SU-DHL-6 (cell line): ENCODE results near the gene PRR3.

Experiments used
- H2AFZ ChIP-seq: fragments of 200-600 bp; sonication (generic); 2 replicates; pipeline ENCODE4 v1.6.1; 2014; ENCODE audit warnings: low read depth, mild to moderate bottlenecking, moderate library complexity, mixed read lengths, antibody characterized with exemption, low read length; ENCODE audit not compliant: severe bottlenecking
- H3F3A ChIP-seq: fragments of 200-600 bp; shearing (Covaris generic); 2 replicates; pipeline ENCODE4 v1.6.0; 2016; ENCODE audit warnings: antibody characterized with exemption, mild to moderate bottlenecking; ENCODE audit not compliant: insufficient read depth
- H3K27ac ChIP-seq: fragments of 200-600 bp; sonication (generic); 2 replicates; pipeline ENCODE4 v1.5.1; 2016; ENCODE audit warnings: low read depth, mild to moderate bottlenecking, low read length, moderate library complexity, mixed read lengths
- H3K27me3 ChIP-seq: fragments of 200-600 bp; sonication (generic), shearing (Covaris generic); 2 replicates; pipeline ENCODE4 v1.6.0; 2014; ENCODE audit warnings: mild to moderate bottlenecking, low read length
- H3K36me3 ChIP-seq: fragments of 200-600 bp; sonication (generic); 2 replicates; pipeline ENCODE4 v1.6.1; 2014; ENCODE audit warnings: mild to moderate bottlenecking, low read length, mixed read lengths
- H3K4me2 ChIP-seq: fragments of 300-600, 200-600 bp; shearing (Covaris generic), sonication (generic); 2 replicates; pipeline ENCODE4 v1.6.0; 2014; ENCODE audit warnings: low read length, low read depth, mild to moderate bottlenecking; ENCODE audit not compliant: poor library complexity, severe bottlenecking
- H3K4me3 ChIP-seq: fragments of 200-600 bp; sonication (generic); 2 replicates; pipeline ENCODE4 v1.5.1; 2014; ENCODE audit warnings: antibody characterized with exemption, low read length, mild to moderate bottlenecking, mixed read lengths; ENCODE audit not compliant: insufficient read depth, poor library complexity, severe bottlenecking
- H3K79me2 ChIP-seq: fragments of 200-600 bp; sonication (generic); 2 replicates; pipeline ENCODE4 v1.6.1; 2014; ENCODE audit warnings: mild to moderate bottlenecking, low read length, moderate library complexity; ENCODE audit not compliant: insufficient read depth
- H3K9ac ChIP-seq: fragments of 200-600 bp; sonication (generic); 2 replicates; pipeline ENCODE4 v1.7.0; 2014; ENCODE audit warnings: mild to moderate bottlenecking, low read length
- H3K9me2 ChIP-seq: fragments of 200-600 bp; sonication (generic); replicated peaks from 2 replicates; pipeline ENCODE4 v1.6.1; 2014; ENCODE audit warnings: low read length; ENCODE audit not compliant: insufficient read depth
- H3K9me3 ChIP-seq: fragments of 200-600 bp; sonication (generic); 2 replicates; pipeline ENCODE4 v1.6.1; 2014; ENCODE audit warnings: low read length, mixed read lengths; ENCODE audit not compliant: insufficient read depth
- H4K20me1 ChIP-seq: fragments of 200-600 bp; sonication (generic); 2 replicates; pipeline ENCODE4 v1.6.1; 2014; ENCODE audit warnings: low read depth, mild to moderate bottlenecking, antibody characterized with exemption, low read length, moderate library complexity, mixed read lengths
- CTCF ChIP-seq: fragments of 200-600 bp; sonication (generic); IDR thresholded peaks from one replicate; pipeline ENCODE4 v1.5.1; 2017; ENCODE audit warnings: antibody characterized with exemption, mild to moderate bottlenecking, low read length, moderate library complexity; ENCODE audit not compliant: insufficient read depth, poor library complexity, severe bottlenecking
- EZH2phosphoT487 ChIP-seq: fragments of 200-600 bp; sonication (generic), shearing (Covaris generic); conservative IDR thresholded peaks from 2 replicates; pipeline ENCODE4 v1.6.1; 2018; ENCODE audit warnings: mild to moderate bottlenecking, antibody characterized with exemption, low read length, moderate library complexity, mixed read lengths

The PRR3 gene

GRCh38 chr6:30601436-30601814, 44.3 kb downstream of the PRR3 start:
- H3K27me3 ChIP-seq = no peaks in the 10 kb centered on the region
- H2AFZ ChIP-seq = no peak overlapping the region
- H3K9ac ChIP-seq = no peak overlapping the region
- H3K9me2 ChIP-seq = no peaks in the 10 kb centered on the region
- no peaks in the 10 kb centered on the region for H3K9me3 ChIP-seq
- H3K79me2 ChIP-seq = no peaks in the 10 kb centered on the region
- no peak overlapping the region for H3K27ac ChIP-seq
- TF ChIP-seq CTCF (no peak), EZH2phosphoT487 (no peak)
- no peak overlapping the region for H3K4me2 ChIP-seq
- peaks cover 28% of the 10 kb centered on the region for H3F3A ChIP-seq
- peaks cover 42% of the 10 kb centered on the region for H3K36me3 ChIP-seq
- no peak overlapping the region for H3K4me3 ChIP-seq
- H4K20me1 ChIP-seq = no peaks in the 10 kb centered on the region

- Histone ChIP-seq H3K27me3 (no peaks in the 10 kb centered on the region), H4K20me1 (no peaks in the 10 kb centered on the region), H2AFZ (no peak overlapping the region), H3K9ac (no peak overlapping the region), H3K9me3 (no peaks in the 10 kb centered on the region), H3K4me2 (no peak overlapping the region), H3K36me3 (peaks cover 48% of the 10 kb centered on the region), H3K27ac (no peak overlapping the region), H3K9me2 (no peaks in the 10 kb centered on the region), H3K4me3 (no peak overlapping the region), H3F3A (peaks cover 29% of the 10 kb centered on the region), H3K79me2 (no peaks in the 10 kb centered on the region)
- no peak for TF ChIP-seq CTCF
- TF ChIP-seq EZH2phosphoT487 = no peak
These were observed 44.9 kb downstream of the PRR3 start for GRCh38 chr6:30601815-30602641.

- Histone ChIP-seq H3K4me2 (no peak overlapping the region), H3K79me2 (no peaks in the 10 kb centered on the region), H3K4me3 (no peak overlapping the region), H3K9me2 (no peaks in the 10 kb centered on the region), H3F3A (peaks cover 29% of the 10 kb centered on the region), H3K27ac (no peak overlapping the region), H2AFZ (no peak overlapping the region), H4K20me1 (no peaks in the 10 kb centered on the region), H3K9ac (no peak overlapping the region), H3K36me3 (peaks cover 57% of the 10 kb centered on the region), H3K27me3 (no peaks in the 10 kb centered on the region), H3K9me3 (no peaks in the 10 kb centered on the region)
- TF ChIP-seq CTCF (no peak), EZH2phosphoT487 (no peak)
These were observed 46.9 kb downstream of the PRR3 start for GRCh38 chr6:30603961-30604360.
